HepG2 (cell line): ENCODE data around the gene LRRC4C. TPM values are rescaled to one million over a fixed set of nuclear protein-coding genes. Genes with fewer than 3 reads are reported as not detected.

Source experiments
- ARID4A ChIP-seq: sonication (generic); formaldehyde crosslinking; IDR thresholded peaks from 2 replicates; pipeline ENCODE4 v1.5.0; 2020; ENCODE audit warnings: mild to moderate bottlenecking, missing genetic modification reagents, borderline replicate concordance
- HMGXB3 ChIP-seq: sonication (generic); formaldehyde crosslinking; IDR thresholded peaks from 2 replicates; pipeline ENCODE4 v1.4.0; 2020; ENCODE audit warnings: missing genetic modification reagents, borderline replicate concordance
- polyA plus RNA-seq, 8 experiments: library from polyadenylated mRNA; depleted of rRNA in 3 of 8; stranded (reverse) in 7 of 8; unstranded in 1 of 8; fragments of >200 nt; fragmentation: Illumina TruSeq in 4 of 8; extraction: Trizol in 4 of 8; gene quantifications; 2 replicates each; pipeline versions ENCODE4 v1.2.1 to v1.2.3, GENCODE V29; 2011 to 2016; ENCODE audit warnings: low read depth in 4 of 8, missing spikeins in 1 of 8, mixed read lengths in 1 of 8; ENCODE audit not compliant: insufficient read depth in 1 of 8
- total RNA-seq, 5 experiments: library from RNA; depleted of rRNA; stranded (reverse); fragments of >200 nt; fragmentation: Illumina TruSeq; extraction: Trizol; gene quantifications; 2 replicates each; pipeline ENCODE4 v1.2.3, GENCODE V29; 2016; ENCODE audit warnings: low read depth in 1 of 5
- TF ChIP-seq, protein P1 (sequence below): fragments of 450-650 bp; IDR thresholded peaks from 2 replicates; pipeline ENCODE4 v1.6.1; 2017; ENCODE audit warnings: mild to moderate bottlenecking

The LRRC4C gene
- total and polyA plus RNA-seq, 2 of the 13 experiments (the other 11 are each of a cell fraction or from before 2014, with no cell fraction given): not detected

- TF ChIP-seq, protein P1, sequence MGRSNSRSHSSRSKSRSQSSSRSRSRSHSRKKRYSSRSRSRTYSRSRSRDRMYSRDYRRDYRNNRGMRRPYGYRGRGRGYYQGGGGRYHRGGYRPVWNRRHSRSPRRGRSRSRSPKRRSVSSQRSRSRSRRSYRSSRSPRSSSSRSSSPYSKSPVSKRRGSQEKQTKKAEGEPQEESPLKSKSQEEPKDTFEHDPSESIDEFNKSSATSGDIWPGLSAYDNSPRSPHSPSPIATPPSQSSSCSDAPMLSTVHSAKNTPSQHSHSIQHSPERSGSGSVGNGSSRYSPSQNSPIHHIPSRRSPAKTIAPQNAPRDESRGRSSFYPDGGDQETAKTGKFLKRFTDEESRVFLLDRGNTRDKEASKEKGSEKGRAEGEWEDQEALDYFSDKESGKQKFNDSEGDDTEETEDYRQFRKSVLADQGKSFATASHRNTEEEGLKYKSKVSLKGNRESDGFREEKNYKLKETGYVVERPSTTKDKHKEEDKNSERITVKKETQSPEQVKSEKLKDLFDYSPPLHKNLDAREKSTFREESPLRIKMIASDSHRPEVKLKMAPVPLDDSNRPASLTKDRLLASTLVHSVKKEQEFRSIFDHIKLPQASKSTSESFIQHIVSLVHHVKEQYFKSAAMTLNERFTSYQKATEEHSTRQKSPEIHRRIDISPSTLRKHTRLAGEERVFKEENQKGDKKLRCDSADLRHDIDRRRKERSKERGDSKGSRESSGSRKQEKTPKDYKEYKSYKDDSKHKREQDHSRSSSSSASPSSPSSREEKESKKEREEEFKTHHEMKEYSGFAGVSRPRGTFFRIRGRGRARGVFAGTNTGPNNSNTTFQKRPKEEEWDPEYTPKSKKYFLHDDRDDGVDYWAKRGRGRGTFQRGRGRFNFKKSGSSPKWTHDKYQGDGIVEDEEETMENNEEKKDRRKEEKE: no peak
- no peak for TF ChIP-seq ARID4A
- no peak for TF ChIP-seq HMGXB3 (CRISPR knock-in tag)
- TF ChIP-seq, all 625 proteins: peak for 0
These were observed 1230.8 kb downstream of the LRRC4C start (continued) for GRCh38 chr11:40228662-40229061.
